BLaER1 treated with 17β-estradiol and CSF1 and Interleukin-3, amounts not matched to agents 10 nM and 100 nM (cell line): ENCODE measurements around the gene DND1.
"Not testable (repeated sequence)": the region's sequence is repeated elsewhere in the genome, so short reads cannot be mapped to it uniquely, and the experiment has no call there.

Source experiments
- H3K27ac ChIP-seq, 11 experiments: shearing (Covaris generic); formaldehyde crosslinking; 2 replicates each; pipeline ENCODE4 v1.8.1; 2022
- H3K27me3 ChIP-seq, 11 experiments: shearing (Covaris generic); formaldehyde crosslinking; 2 replicates each; pipeline ENCODE4 v1.8.1; 2022
- H3K36me3 ChIP-seq, 11 experiments: shearing (Covaris generic); formaldehyde crosslinking; 2 replicates each; pipeline ENCODE4 v1.8.1; 2022
- H3K4me1 ChIP-seq, 10 experiments: shearing (Covaris generic); formaldehyde crosslinking; 2 replicates each; pipeline ENCODE4 v1.8.1; 2022
- H3K4me2 ChIP-seq, 11 experiments: shearing (Covaris generic); formaldehyde crosslinking; 2 replicates each; pipeline ENCODE4 v1.8.1; 2022
- H3K4me3 ChIP-seq, 10 experiments: shearing (Covaris generic); formaldehyde crosslinking; 2 replicates each; pipeline ENCODE4 v1.8.1; 2022
- H3K9ac ChIP-seq, 11 experiments: shearing (Covaris generic); formaldehyde crosslinking; 2 replicates each; pipeline ENCODE4 v1.8.1; 2022
- H3K9me3 ChIP-seq, 11 experiments: shearing (Covaris generic); formaldehyde crosslinking; replicated peaks in 1 of 11; 2 replicates each; pipeline ENCODE4 v1.8.1; 2022
- H4K20me1 ChIP-seq, 11 experiments: shearing (Covaris generic); formaldehyde crosslinking; 2 replicates each; pipeline ENCODE4 v1.8.1; 2022
- Cebpa-rat ChIP-seq, 11 experiments: shearing (Covaris generic); IDR thresholded peaks; 2 replicates each; pipeline ENCODE4 v1.8.1; 2022

The DND1 gene

DNA sequence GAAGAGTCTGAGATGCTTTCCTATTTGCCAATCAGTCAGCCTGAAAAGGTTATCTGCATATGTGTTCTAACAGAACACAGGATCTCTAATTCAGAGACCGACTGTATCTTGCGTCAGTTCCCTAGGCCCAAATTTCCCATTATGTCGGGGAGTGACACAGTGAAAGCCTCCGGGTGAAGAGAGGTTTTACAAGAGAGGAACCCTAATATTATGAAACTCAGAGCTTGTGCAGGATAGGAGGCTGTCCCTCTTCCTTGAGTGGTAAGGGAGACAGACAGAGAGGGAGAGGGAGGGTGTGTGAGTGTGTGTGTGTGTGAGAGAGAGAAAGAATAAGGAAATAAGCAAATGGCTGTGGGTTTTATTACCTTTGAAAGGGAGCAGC lies 42.3 kb downstream of the DND1 start:
- H3K27me3 ChIP-seq: peaks cover 0 to 49% (median 41%) of the 10 kb centered on the region in 11 experiments; a peak in 17 of 22 replicates
- H3K4me1 ChIP-seq: peaks cover 0 to 70% (median 45%) of the 10 kb centered on the region in 10 experiments; a peak in 15 of 20 replicates
- peaks cover 0 to 41% (median 9%) of the 10 kb centered on the region in 11 experiments; a peak in 10 of 22 replicates for H3K36me3 ChIP-seq
- peak overlapping the region in 6 of 10 experiments; percentile 52 to 81 (median 71); a peak in 11 of 20 replicates for H3K4me3 ChIP-seq
- TF ChIP-seq Cebpa-rat (IDR thresholded peaks at IDR 0.05): no peak
- peaks cover 35 to 75% (median 56%) of the 10 kb centered on the region in 11 experiments for H3K9me3 ChIP-seq
- peak overlapping the region in 5 of 11 experiments; percentile 22 to 96 (median 80); a peak in 10 of 22 replicates for H3K9ac ChIP-seq
- H3K4me2 ChIP-seq: peak overlapping the region in 6 of 11 experiments; percentile 10 to 92 (median 81); a peak in 11 of 22 replicates
- H3K27ac ChIP-seq: peak overlapping the region in 5 of 11 experiments; percentile 39 to 95 (median 93); a peak in 10 of 22 replicates
- peaks cover 0 to 11% (median 0%) of the 10 kb centered on the region in 11 experiments; a peak in 4 of 22 replicates for H4K20me1 ChIP-seq

DNA sequence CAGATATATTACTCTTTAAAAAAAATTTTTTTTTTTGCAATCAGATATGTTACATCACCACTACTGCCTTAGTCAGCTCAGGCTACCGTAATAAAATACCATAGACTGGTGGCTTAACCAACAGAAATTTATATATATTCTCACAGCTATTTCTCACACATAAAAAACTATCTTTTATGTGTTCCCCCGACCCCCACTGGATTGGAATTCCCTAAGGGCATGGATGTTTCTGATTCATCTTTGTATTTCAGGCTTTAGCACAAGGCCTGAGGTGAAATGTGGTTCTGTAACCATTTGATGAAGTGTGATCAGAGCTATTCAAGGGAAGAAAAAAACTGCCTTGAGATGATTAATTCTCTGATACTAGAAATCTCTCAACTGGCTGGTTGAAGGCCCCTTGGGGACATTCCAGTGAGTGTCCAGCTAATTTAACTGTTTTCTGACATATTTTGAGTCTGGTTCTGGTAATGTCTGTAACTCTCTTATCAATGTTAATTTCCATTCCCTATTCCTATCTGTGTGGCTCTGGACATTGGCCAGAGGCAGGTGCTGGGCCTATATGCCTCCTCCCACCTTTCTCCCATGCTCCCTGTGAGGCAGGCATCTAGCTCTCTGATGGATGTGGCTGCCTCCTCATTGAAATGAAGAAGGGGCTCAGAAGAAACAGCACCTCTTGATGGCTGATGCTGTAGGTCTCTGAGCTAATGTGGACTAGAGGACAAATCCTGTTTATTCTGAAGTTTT lies 42.9 kb downstream of the DND1 start:
- H3K4me1 ChIP-seq: peaks cover 0 to 70% (median 42%) of the 10 kb centered on the region in 10 experiments; a peak in 15 of 20 replicates
- TF ChIP-seq Cebpa-rat (IDR thresholded peaks at IDR 0.05): no peak
- peak overlapping the region in 5 of 11 experiments; percentile 22 to 96 (median 80); a peak in 10 of 22 replicates for H3K9ac ChIP-seq
- peaks cover 0 to 41% (median 9%) of the 10 kb centered on the region in 11 experiments; a peak in 10 of 22 replicates for H3K36me3 ChIP-seq
- H4K20me1 ChIP-seq: peaks cover 0 to 11% (median 0%) of the 10 kb centered on the region in 11 experiments; a peak in 4 of 22 replicates
- peaks cover 35 to 81% (median 60%) of the 10 kb centered on the region in 11 experiments for H3K9me3 ChIP-seq
- peak overlapping the region in 5 of 10 experiments; percentile 52 to 81 (median 72); a peak in 10 of 20 replicates for H3K4me3 ChIP-seq
- H3K27me3 ChIP-seq: peaks cover 0 to 49% (median 41%) of the 10 kb centered on the region in 11 experiments; a peak in 17 of 22 replicates
- peak overlapping the region in 5 of 11 experiments; percentile 39 to 95 (median 93); a peak in 10 of 22 replicates for H3K27ac ChIP-seq
- peak overlapping the region in 5 of 11 experiments; percentile 73 to 92 (median 87); a peak in 11 of 22 replicates for H3K4me2 ChIP-seq

DNA sequence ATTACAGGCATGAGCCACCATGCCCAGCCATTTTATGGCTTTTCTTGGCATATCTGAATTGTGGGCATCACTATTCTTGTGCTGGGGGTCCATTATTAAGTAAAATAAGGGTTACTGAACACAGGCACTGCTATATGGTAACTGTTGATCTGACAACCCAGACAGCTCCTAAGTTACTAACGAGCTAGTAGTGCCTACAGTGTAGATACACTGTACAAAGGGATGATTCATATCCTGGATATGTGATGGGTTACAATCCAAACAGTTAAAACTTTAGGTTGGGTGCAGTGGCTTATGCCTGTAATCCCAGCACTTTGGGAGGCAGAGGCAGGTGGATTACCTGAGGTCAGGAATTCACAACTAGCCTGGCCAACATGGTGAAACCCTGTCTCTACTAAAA lies 44.7 kb downstream of the DND1 start:
- Histone ChIP-seq H3K4me2 (peak overlapping the region in 3 of 11 experiments; percentile 58 to 87 (median 61); a peak in 6 of 22 replicates), H3K9me3 (peaks cover 35 to 92% (median 60%) of the 10 kb centered on the region in 11 experiments)
- TF ChIP-seq Cebpa-rat (IDR thresholded peaks at IDR 0.05): no peak

DNA sequence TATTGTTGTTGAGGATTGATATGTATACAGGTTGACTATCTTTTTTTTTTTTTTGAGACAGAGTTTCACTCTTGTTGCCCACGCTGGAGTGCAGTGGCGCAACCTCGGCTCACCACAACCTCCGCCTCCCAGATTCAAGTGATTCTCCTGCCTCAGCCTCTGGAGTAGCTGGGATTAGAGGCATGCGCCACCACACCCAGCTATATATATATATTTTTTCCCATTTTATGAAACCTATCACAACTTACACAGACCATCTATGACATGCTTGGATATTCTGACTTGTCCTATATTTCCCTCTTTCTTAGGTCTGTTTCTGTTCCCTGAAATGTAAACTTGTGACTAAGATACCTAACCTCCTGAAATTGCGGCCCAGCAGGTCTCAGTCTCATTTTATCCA lies 45.4 kb downstream of the DND1 start:
- peaks cover 0 to 78% (median 23%) of the 10 kb centered on the region in 10 experiments; a peak in 15 of 20 replicates for H3K4me1 ChIP-seq
- H3K9ac ChIP-seq: no peak overlapping the region; a peak in 2 of 22 replicates
- no peak for TF ChIP-seq Cebpa-rat (IDR thresholded peaks at IDR 0.05)
- H3K27ac ChIP-seq: peak overlapping the region in 2 of 11 experiments; percentile 89 to 95; a peak in 5 of 22 replicates
- H3K36me3 ChIP-seq: peaks cover 0 to 41% (median 9%) of the 10 kb centered on the region in 11 experiments; a peak in 10 of 22 replicates
- H4K20me1 ChIP-seq: peaks cover 0 to 11% (median 0%) of the 10 kb centered on the region in 11 experiments; a peak in 4 of 22 replicates
- H3K27me3 ChIP-seq: peaks cover 0 to 31% (median 27%) of the 10 kb centered on the region in 11 experiments; a peak in 17 of 22 replicates
- peaks cover 35 to 86% (median 53%) of the 10 kb centered on the region in 11 experiments for H3K9me3 ChIP-seq
- H3K4me3 ChIP-seq: 0 out of 20 replicates have a peak overlapping the region, but pooled peaks of 1 of the 10 experiments have one; percentile 33
- H3K4me2 ChIP-seq: peak overlapping the region in 2 of 11 experiments; percentile 58 to 61; a peak in 3 of 22 replicates

More for the DNA sequence above, 44.7 kb downstream of the DND1 start:
- Histone ChIP-seq H3K27ac (peak overlapping the region in 3 of 11 experiments; percentile 54 to 95 (median 89); a peak in 5 of 22 replicates), H3K4me1 (peaks cover 0 to 72% (median 27%) of the 10 kb centered on the region in 10 experiments; a peak in 15 of 20 replicates), H3K9ac (peak overlapping the region in 1 of 11 experiments; percentile 21; a peak in 2 of 22 replicates), H3K27me3 (peaks cover 0 to 38% (median 34%) of the 10 kb centered on the region in 11 experiments; a peak in 17 of 22 replicates), H3K4me3 (peak overlapping the region in 3 of 10 experiments; percentile 21 to 81 (median 33); a peak in 4 of 20 replicates), H4K20me1 (peaks cover 0 to 11% (median 0%) of the 10 kb centered on the region in 11 experiments; a peak in 4 of 22 replicates), H3K36me3 (peaks cover 0 to 41% (median 9%) of the 10 kb centered on the region in 11 experiments; a peak in 10 of 22 replicates)

DNA sequence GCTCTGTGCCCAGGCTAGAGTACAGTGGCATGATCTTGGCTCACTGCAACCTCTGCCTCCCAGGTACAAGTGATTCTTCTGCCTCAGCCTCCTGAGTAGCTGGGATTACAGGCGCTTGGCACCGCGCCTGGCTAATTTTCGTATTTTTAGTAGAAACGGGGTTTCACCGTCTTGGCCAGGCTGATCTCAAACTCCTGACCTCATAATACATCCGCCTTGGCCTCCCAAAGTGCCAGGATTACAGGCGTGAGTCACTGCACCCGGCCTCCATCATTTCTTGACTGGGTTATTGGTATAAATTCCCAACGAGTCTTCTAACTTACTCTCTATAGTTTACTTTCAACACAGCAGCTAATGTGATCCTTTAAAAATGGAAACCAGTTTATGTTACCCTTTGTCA lies 48.5 kb downstream of the DND1 start:
- peak overlapping the region in 3 of 11 experiments; percentile 30 to 54 (median 50); a peak in 4 of 22 replicates for H3K27ac ChIP-seq
- H4K20me1 ChIP-seq, H3K27me3 ChIP-seq, H3K9ac ChIP-seq, H3K4me3 ChIP-seq: not testable (repeated sequence)
- H3K36me3 ChIP-seq: peaks cover 0 to 15% (median 0%) of the 10 kb centered on the region in 11 experiments; a peak in 5 of 22 replicates
- peaks cover 0 to 91% (median 7%) of the 10 kb centered on the region in 10 experiments; a peak in 10 of 20 replicates for H3K4me1 ChIP-seq
- H3K4me2 ChIP-seq: peak overlapping the region in 3 of 11 experiments; percentile 18 to 79 (median 46); a peak in 4 of 22 replicates
- H3K9me3 ChIP-seq: peaks cover 30 to 66% (median 42%) of the 10 kb centered on the region in 11 experiments

DNA sequence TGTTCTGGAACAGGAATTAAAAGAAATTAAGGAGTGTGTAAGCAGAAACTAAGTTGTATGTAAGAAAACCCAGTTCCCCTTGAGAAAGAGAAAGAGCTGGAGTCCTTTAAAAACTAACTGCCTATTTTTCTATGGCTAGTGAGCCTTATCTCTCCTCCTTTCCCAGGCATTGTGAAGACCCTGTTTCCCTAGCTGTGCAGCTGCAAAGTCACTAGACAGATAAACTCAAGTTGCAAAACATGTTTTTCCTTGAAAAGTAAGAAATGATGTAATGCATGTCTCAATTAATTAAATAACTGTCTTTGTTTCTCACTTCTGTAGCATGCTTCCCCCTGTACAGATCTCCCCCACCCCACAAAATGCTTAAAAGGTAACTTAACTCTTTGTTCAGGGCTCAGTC lies 50.3 kb downstream of the DND1 start:
- not testable (repeated sequence) for H3K27me3 ChIP-seq, H4K20me1 ChIP-seq, H3K4me3 ChIP-seq
- Histone ChIP-seq H3K9me3 (peaks cover 22 to 63% (median 33%) of the 10 kb centered on the region in 11 experiments), H3K4me2 (peak overlapping the region in 5 of 11 experiments; percentile 26 to 79 (median 55); a peak in 9 of 22 replicates), H3K36me3 (peaks cover 0 to 18% (median 0%) of the 10 kb centered on the region in 11 experiments; a peak in 6 of 22 replicates), H3K9ac (peak overlapping the region in 3 of 11 experiments; percentile 19 to 76 (median 56); a peak in 6 of 22 replicates), H3K27ac (peak overlapping the region in 10 of 11 experiments; percentile 18 to 74 (median 44); a peak in 16 of 22 replicates), H3K4me1 (peaks cover 0 to 76% (median 7%) of the 10 kb centered on the region in 10 experiments; a peak in 10 of 20 replicates)

DNA sequence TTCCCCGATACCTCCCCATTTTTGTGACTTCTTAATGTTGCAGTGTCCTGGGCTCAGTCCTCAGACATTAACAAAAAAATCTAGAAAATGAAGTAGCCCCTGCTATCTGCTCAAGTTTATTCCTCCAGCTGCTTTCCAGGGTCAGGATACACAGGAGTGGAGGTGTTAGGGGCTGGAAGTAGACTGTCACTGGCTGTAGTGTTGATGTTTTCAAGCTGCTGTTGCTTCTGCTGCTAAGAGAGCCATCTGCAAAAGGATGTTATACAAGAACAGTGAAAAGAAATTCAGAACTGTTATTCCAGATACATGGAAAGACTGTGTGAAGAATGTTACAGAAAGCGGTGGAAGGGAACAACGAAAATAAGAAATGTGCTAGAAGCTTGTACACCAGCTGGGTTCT lies 51.1 kb downstream of the DND1 start:
- Histone ChIP-seq H3K4me1 (peaks cover 0 to 75% (median 7%) of the 10 kb centered on the region in 10 experiments; a peak in 10 of 20 replicates), H3K4me2 (peak overlapping the region in 2 of 11 experiments; percentile 60 to 79; a peak in 5 of 22 replicates), H3K36me3 (peaks cover 0 to 24% (median 0%) of the 10 kb centered on the region in 11 experiments; a peak in 5 of 22 replicates), H3K9me3 (peaks cover 15 to 63% (median 29%) of the 10 kb centered on the region in 11 experiments), H4K20me1 (no peaks in the 10 kb centered on the region), H3K27ac (peak overlapping the region in 10 of 11 experiments; percentile 18 to 74 (median 44); a peak in 16 of 22 replicates), H3K27me3 (no peaks in the 10 kb centered on the region), H3K4me3 (no peak overlapping the region), H3K9ac (peak overlapping the region in 2 of 11 experiments; percentile 56 to 76; a peak in 4 of 22 replicates)
- no peak for TF ChIP-seq Cebpa-rat (IDR thresholded peaks at IDR 0.05)
